Activated CD8-positive, alpha-beta memory T cell treated with anti-CD3 and anti-CD28 coated beads for 4 hours (primary cell): Measurements from ENCODE around the gene MAB21L3.
A peak's percentile ranks its signal among the peaks of the same experiment; 100 is the strongest.

ENCODE experiments used
- DNase-seq, 2 donors: peaks; one replicate each; pipeline ENCODE4 v3.0.0-alpha.2; 2020; ENCODE audit warnings: low read depth in 2 of 2

MAB21L3 gene

GRCh38 chr1:116165572-116165971, 54.4 kb downstream of the MAB21L3 start:
- DNase-seq, result no peak

DNA sequence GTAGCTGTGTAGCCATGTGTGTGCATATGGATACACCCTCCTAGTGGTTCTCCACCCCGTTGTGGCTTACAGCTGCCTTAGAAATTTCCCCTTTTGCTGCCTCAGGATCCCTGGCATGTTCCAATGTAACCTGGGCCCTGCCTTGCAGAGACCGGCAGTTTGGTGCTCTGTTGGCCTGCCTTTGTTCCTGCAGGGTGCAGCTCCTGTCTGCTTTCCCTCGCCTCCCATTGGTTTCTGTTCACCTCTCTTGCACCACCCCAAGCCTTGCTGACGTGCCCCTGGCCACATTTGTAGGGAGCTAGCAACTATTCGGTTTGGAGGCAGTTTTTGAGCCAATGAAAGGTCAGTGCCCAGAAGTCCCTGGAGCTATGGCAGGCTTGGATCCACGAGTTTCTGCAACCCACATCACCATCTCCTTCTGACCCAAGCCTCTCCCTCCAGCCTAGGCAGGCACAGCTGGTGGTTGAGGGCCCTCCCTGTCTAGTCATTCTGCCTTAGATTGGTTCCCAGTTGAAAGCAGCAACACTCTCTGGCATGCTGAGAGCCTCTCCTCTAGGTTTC, 54.9 kb downstream of the MAB21L3 start:
- DNase-seq, result no peak

DNA sequence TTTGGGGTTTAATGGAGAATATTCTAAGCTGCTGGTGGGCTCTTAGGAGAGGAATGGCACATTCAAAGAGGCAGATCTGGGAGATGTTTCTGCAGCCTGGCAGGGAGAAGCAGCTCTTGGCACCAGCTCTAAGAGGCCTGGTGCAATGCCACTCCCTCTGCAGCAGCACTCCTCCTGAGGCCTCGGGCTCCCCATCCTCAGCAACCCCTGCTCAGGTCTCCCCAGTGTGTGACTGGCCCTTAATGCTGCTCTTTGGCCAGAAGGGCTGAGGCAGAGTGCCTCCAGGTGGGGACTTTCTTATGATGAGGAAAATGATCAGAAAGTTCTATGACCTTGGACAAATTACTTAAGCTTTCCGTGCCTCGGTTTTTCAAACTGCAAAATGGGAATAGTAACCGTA, 55.5 kb downstream of the MAB21L3 start:
- no peak for DNase-seq

DNA sequence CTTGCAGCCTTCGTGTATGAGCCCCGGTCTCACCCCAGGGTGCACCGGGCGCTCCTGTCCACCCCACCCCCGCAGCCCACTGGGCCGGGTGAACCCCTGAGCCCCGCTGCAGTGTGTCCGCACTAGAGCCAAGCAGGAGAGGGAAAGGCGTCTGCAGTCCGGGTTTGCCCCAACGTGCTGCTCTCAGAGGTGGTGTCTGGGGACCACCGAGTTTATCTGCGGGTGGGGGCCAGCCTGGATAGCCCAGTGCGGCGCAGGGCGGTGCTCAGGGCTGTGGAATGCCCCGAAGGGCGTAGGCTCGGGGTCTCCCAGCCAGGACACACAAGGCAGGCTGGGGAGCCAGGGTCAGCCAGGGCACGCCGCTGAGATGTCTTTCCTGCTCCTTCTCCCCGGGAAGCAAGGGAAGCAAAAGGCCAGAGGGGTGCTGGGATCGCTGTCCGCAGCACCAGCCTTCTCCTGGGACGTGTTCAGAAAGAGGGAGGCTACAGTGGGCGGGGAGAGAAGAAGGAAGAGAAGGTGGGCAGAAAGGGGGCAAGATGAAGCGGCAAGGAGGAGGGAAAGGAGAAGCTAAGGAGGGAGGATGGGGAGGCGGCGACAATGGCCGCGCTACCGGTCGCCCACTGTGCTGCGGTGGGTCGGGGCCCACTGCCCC, 56.6 kb downstream of the MAB21L3 start:
- no peak for DNase-seq

- peak; percentile 52 to 64 for DNase-seq
Observed at GRCh38 chr1:116168277-116169032, 57.3 kb downstream of the MAB21L3 start.

DNA sequence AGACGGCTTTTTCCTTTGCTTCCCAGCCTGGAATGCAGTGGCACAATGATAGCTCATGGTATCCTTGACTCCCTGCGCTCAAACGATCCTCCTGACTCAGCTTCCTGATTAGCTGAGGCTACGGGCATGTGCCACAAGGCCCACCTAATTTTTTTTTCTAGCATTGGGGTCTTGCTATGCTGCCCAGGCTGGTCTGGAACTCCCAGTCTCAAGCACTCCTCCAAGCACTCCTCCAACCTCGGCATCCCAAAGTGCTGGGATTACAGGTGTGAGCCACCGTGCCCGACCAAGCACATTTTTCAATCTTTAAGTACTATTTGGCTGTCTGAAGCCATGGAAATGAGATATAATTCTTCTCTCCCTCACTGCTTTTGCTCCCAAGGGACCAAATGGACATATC, 58.7 kb downstream of the MAB21L3 start:
- no peak for DNase-seq

GRCh38 chr1:116170721-116171589, 59.8 kb downstream of the MAB21L3 start:
- DNase-seq, result no peak

GRCh38 chr1:116172666-116173065, 61.5 kb downstream of the MAB21L3 start:
- no peak for DNase-seq

GRCh38 chr1:116175611-116176010, 64.4 kb downstream of the MAB21L3 start:
- DNase-seq, result no peak

DNA sequence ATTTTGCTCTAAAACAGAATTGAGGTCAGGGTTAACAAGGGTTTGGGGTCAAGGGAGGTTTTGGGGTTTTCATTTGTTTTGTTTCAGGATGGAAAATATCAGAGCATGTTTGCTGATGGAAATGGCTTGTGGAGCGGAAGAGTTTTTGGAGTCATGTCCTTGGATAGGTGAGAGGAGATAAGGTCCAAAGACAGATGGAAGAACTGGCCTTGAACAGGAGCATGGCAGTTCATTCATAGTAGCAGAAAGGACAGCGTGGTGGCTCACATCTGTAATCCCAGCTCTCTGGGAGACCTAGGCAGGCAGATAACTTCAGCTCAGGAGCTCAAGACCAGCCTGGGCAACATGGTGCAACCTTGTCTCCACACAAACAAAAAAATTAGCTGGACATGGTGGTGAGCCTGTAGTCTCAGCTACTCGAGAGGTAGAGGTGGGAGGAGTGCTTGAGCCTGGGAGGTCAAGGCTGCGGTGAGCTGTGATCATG, 65.1 kb downstream of the MAB21L3 start:
- DNase-seq, result no peak

DNA sequence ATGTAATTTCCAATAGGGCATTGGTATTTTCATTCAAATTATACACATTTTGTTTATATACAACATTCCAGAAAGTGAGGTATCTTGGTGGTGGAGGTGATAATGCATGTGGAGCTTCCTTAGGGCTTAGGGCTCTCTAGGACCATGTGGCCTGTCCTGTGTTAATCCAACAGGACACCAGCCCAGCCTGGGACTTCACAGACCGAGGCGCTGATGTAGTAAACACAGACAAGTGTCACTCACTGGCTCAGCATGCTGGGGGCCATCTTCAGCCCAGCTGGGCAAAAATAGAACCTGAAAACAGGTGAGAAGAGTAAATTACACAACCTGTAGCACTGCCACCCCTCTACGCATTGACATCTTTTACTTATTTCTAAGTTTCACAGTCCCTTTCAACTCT, 66.7 kb downstream of the MAB21L3 start:
- no peak for DNase-seq

DNA sequence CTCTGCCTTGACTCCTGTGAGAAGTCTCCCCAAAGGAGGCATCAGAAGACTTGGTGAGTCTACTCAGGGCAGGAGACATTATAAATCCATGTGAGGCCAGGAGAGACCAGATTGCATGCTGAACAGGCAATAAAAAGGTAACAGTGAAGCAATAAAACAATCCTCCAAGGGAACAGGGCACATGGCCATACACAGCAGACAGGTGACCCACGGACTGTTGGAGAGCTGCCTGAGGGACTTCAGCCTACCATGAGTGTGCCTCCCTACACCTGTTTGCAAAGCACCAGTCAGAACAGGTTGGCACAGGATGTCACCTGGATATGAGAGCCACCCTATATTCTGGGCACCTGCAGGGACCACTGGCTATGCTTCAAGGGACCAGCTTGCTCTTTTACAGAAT, 67.6 kb downstream of the MAB21L3 start:
- no peak for DNase-seq

DNA sequence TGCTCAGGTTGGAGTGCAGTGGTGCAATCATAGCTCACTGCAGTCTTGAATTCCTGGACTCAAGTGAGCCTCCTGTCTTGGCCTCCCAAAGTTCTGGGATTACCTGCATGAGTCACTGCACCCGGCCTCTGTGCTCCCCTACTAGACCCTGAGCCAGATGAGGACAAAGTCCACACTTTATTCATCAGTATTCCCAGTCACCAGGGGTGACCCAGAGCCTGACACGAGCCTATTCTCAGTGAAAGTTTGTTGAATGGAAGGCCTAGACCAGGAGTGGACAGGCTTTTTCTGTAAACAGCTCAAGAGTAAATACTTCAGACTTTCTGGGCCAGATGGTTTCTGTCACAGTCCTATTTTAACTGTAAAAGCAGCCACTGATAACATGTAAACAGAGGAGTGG, 68.2 kb downstream of the MAB21L3 start:
- DNase-seq, result no peak

GRCh38 chr1:116179964-116180363, 68.8 kb downstream of the MAB21L3 start:
- no peak for DNase-seq

DNA sequence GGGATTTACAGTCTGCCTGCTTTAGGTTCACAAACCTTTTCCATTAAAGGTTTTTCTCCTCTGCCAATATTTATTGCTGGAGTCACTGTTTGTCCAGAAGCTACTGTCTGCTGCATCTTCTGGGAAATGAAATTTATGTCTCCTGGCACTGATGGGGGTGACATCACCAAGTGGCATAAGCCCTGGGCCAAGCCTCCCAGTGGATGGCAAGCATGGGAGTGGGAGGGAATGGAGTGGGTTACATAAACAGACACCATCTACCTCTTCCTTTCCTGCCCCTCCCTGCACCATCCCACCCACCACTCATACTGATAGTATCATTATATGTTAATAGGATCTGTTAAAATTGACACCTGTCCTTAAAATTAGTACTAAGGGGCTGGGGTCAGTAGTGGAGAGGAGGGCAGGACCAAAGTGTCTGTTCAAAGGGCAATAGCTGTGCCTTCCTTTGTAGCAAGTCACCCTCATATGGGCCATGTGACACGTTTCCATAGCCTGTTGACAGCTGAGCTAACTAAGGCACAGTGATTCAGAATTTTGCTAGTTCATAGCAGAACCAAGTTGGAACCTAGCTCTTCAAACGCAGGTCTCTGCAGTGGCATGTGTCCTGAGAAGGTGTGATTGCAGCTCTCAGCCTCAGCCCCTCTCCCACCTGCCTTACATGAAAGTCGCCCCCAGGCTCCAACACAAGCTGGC, 71.0 kb downstream of the MAB21L3 start:
- no peak for DNase-seq
